Activated CD8-positive, alpha-beta memory T cell treated with anti-CD3 and anti-CD28 coated beads, Interleukin-2, amount 50 U/mL, for 48 hours (primary cell): Measurements from ENCODE around the gene MAP2K4.
"Not testable (repeated sequence)": the region's sequence is repeated elsewhere in the genome, so short reads cannot be mapped to it uniquely, and the experiment has no call there.

Experiments
- DNase-seq: peaks from one replicate; pipeline ENCODE4 v3.0.0-alpha.2; 2020

The MAP2K4 gene

DNA sequence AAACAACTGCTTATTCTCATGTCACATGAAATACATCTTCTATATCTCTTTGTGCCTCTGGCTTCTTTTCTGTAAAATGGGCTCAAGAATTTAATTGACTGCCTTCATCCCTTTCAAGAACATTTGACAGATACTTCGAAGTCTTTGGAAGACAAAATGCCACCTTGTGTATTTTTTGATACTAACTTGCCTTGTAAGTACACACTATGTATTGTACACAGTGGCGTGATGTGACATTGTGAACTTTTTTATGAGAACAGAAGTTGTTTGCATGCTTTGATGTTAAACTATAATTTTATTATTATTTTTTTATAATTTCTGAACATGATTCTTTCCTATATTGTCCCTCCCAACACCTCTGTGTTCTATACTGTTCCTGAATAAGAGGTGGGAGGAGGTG is 73.7 kb downstream of the MAP2K4 start:
- DNase-seq = no peak

DNA sequence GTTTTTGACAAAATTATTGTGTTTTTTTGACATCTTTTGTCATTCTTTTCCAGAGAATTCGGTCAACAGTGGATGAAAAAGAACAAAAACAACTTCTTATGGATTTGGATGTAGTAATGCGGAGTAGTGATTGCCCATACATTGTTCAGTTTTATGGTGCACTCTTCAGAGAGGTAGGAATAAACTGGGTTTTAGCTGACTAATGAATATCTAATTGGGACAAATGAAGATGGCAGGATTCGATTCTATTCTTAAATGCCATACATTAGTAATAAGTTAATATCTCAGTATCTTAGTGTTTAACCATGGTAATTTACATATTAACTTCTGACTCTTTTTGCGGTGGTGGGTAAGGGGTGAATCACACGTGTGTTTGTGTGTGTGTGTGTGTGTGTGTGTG is 74.8 kb downstream of the MAP2K4 start:
- no peak for DNase-seq

DNA sequence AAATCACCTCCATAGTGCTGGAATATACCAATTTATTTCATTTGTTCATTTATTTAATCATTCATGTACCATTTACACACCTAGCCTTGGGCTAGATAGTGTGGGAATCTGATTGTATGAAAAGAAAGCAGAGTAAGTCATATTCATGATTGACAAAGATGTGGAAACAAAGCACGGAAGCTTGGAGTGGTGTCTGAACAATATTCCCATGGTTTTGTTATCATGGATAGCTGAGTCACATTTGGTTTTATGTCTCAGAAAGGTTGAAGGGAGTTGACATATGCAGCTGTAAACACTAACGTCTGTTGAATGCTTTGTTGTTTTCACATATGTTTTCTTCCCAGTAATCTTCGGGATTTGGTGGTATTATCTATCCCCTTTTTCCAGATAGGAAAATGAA is 76.6 kb downstream of the MAP2K4 start:
- DNase-seq = no peak

DNA sequence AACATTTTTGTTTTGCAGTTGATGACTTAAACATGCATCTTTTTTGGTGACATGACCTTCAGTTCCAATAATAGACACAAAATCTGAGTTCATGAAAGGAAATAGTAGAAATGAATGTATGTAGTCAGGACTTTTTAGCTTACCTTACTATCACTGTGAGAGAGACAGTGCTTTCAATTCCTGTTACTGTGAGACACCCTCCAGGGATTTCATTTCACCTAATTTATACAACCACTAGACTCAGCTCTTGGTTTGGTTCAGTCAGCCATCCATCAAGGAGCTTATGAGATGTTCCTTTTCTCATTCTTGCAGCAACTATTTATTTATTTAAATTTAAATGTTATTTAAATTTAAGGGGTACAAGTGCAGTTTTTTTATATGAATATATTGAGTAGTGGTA is 77.9 kb downstream of the MAP2K4 start:
- DNase-seq = no peak

DNA sequence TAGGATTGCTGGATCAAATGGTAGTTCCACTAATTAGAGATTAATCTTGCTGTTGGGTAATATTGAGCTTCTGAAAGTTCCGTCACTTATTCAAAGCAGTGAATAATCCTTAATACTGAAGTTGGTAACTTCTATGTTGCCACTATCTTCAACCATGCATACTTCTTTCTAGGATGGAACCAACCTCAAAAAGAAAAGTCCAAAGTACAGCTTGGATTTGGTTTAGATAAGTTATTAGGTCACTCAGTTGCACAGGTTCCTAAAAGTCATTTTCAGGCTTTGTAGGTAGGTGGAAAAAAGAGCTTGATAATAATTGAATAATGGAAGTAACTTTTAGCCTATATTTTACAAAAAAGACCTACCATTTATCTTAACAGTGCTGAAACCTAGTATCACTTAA is 78.7 kb downstream of the MAP2K4 start:
- DNase-seq = no peak

DNA sequence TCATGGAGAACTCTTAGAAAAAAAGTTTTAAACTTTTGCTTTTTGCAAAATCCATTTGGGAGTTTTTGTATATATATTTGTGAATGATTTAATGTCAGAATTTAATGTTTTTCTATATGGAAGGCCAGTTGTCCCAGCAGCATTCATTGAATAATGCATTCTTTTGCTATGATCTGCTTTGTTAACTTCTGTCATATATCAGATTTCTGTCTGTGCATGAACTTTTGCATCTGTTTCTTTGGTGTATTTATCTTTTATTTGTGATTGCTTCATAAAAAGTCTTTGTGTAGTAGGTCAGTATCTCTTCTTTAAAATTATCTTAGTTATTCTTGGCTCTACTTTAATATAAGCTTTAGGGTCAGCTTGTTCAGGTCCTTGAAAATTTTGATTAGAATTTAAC is 84.2 kb downstream of the MAP2K4 start:
- no peak for DNase-seq

DNA sequence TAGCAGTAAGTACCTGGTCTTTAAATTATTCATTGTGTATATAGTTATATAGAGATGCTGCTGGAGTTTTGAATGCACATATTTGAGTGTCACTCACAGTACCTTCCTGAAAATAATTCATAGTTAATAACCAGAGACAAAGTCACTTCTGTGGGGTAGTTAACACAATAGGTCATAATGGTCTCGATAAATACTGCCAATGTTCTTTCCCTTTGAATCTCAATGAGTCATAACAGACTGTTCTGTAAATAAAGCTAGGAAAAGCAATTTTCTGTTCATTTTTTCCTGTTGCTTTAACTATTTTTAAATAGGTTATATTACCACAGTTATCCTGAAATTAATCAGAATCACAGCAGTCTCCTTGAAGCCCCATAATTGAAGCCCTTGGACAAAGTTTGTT is 87.2 kb downstream of the MAP2K4 start:
- no peak for DNase-seq

DNA sequence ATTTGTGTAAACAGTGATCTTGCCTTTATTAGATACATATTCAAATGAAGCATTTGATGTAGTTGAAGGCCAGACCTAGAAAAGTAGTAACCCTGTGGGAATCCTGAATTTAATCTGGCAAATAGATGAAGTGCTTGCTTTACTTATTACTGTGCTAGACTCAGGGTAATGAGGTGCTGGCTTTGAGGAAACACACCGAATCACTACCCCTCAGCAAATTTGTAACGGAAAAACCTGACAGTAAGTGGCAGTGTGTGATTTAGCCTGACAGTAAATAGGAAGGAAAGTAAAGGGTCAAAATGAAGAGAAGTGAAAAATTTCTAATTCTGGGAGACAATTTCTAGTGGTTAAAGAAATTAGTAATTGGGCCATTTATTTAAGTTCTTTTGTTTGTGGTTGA is 90.2 kb downstream of the MAP2K4 start:
- DNase-seq = no peak

DNA sequence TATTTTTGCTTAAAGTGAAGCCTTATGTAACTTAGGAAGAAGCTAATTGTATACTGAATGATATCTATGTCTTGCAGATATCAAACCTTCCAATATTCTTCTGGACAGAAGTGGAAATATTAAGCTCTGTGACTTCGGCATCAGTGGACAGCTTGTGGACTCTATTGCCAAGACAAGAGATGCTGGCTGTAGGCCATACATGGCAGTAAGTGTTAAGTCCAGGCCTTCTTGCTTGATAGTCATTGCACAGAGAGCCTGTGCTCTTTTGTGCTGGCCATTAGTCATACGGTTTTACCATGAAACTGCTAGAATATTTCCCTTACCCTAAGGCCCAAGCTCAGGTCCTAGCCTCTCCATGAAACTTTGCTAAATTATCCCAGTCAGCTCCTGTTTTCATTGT is 92.5 kb downstream of the MAP2K4 start:
- DNase-seq = no peak

DNA sequence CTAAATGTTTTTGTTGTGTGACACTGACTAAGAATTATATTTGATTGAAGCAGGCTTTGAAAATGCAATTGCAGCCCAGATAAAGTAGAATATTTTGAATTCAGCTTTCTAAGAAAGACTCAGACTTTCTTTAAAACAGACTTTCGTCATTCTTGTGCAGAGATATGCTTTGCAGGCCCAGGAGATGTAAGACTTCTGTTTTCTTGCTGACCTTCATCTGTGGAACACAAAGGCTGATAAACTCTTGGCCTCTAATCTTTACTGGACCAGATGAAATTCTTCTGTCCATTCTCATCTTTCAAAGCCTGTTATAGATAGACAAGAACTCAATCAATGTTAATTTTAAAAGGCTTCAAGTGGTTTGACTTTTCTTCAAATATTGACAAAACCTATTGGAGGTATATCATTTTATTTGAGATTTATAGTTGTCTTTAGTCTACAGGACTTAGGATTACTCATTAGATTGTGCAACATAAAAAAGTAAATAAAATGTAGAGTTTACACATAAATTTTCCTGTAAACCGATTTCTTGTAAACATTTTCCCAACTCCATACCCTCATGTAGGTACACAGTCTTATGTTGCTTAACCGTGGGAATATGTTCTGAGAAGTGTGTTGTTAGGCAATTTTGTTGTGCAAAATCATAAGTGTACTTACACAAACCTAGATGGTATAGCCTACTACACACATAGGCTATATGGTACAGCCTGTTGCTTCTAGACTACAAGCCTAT is 94.2 kb downstream of the MAP2K4 start:
- no peak for DNase-seq

DNA sequence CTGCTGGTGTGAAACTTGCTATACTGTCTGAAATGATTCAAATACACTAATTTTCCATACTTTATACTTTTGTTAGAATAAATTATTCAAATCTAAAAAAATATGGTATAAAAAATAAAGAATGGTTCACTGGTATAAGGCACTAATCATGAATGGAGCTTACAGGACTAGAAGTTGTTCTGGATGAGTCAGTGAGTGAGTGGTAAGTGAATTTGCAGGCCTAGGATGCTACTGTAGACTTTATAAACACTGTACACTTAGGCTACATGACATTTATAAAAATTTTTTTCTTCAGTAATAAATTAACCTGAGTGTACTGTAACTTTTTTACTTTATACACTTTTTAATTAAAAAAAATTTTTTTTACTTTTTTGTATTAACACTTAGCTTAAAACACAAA is 95.5 kb downstream of the MAP2K4 start:
- DNase-seq = no peak

DNA sequence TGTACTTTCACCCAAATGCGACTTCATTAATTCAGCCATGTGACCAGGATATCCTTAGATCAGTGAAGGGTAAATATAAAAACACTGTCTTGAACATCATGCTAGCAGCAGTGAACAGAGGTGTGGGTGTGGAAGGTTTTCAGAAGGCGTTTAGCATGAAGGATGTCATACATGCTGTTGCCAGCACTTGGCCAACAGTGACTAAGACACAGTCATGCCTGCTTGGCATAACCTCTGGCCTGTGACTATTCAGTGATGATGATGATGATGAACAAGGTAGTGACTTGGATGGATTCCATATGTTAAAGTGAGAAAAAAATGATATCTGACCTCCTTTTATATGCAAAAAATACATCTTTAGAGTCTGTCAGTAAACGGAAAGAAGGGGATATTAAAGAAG is 97.9 kb downstream of the MAP2K4 start:
- DNase-seq = no peak

DNA sequence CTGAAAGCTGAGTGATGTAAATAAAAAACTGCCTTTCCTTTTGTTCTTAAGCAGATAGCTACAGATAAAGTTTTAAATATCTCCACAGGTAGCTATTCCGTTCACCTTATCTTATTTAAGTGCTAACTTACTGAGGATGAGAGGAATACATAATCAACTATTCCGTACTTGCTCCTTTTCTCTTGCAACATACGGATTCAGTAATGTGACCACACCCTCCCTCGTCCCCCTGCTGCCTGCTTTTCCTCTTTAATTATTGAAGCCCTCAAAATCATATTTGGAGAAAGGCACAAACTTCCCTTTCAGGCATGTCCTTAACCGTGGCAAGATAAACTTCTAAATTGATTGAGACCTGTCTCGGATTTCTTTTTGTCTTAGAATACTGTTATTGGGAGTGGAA is 101.4 kb downstream of the MAP2K4 start:
- no peak for DNase-seq

DNA sequence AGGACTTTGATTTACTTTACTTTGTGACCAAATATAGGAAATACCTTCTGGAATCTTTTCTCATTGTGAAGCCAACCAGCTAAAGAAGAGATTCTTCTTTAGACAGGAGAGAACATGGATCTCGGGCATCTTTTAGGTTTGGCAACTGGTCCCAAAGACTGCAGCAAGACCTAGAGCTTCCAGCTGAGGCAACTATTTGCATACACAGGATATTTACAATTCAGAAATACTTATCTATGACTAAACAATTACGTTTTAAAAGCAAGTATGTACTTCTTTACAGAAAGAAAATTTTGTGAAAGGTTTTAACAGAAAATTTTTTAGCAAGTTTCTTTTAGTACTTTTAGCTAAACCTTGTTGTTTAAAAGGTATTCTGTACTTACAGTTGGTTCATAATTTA is 106.5 kb downstream of the MAP2K4 start:
- no peak for DNase-seq

DNA sequence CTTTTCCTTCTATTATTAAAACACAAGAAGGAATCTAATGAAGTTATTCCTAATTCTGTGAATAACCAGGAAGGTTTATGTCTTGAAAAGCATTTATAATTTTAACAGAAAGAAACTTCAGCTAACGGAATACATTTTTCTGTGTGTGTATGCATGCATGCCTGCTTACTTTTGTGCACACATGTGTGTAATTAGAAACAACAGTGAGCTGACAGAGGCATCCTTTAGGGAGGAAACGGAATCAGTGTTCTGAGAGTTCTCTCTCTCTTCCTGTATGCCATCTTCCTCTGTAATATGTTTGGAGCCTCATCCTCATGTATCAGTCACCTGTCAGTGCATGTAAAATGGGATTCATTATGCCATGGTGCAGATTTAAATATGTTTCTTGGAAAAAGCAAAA is 107.0 kb downstream of the MAP2K4 start:
- DNase-seq = no peak

DNA sequence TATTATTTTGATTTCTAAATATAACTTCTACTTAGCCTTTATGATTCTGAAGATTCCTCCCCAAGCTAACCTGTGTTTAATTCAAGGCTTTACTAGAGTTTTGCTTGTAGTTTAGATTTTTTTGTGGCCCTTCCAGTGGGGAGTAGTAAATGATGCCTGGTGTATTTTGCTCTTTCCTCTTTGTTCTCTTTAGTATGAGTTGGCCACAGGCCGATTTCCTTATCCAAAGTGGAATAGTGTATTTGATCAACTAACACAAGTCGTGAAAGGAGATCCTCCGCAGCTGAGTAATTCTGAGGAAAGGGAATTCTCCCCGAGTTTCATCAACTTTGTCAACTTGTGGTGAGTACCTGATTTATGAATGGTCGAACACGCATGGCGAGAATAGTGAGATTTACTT is 108.3 kb downstream of the MAP2K4 start:
- no peak for DNase-seq

DNA sequence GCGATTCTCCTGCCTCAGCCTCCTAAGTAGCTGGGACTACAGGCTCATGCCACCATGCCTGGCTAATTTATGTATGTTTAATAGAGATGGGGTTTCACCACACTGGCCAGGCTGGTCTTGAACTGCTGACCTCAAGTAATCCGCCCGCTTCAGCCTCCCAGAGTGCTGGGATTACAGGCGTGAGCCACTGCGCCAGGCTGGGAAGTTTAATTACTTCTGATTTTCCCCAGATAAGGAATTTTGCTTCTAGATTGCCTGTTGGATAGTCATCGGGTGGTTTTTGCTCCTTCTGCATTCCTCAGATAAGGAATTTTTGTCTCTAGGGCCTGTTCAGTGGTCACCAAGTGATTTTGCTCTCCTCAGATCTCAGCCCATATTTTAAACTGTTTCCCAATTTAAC is 112.5 kb downstream of the MAP2K4 start:
- DNase-seq = no peak

DNA sequence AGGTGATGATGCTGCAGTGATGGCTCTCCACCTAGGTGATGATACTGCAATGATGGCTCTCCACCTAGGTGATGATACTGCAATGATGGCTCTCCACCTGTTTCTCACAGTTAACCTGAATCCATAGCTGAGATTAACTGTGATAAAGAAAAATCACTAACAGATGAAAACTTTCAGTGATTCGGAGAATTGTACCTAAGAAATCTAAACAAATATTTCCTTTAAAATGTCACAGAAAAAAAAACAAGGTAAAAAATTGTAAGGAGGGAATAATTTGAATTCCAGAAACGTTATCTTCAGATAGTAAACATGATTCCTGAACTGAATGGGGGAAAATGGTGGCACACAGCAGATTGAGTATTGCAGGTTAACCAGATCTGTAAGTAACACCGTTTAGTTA is 113.4 kb downstream of the MAP2K4 start:
- DNase-seq = no peak

DNA sequence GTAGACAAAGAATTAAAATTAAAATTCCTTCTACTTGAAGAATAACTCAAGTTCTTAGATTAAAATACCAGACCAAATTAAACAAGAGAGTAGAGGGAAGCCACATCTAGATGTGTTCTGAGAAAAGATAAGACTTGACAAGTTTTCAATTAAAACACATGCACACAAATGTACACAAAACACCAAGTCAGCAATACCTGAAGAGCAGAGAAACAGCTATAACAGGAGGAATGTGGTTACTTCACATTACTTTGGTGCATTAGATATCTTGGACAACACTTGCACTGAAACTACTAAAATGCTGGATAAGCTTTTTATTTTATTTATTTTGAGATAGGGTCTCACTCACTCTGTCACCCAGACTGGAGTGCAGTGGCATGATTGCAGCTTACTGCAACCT is 113.9 kb downstream of the MAP2K4 start:
- DNase-seq = no peak

DNA sequence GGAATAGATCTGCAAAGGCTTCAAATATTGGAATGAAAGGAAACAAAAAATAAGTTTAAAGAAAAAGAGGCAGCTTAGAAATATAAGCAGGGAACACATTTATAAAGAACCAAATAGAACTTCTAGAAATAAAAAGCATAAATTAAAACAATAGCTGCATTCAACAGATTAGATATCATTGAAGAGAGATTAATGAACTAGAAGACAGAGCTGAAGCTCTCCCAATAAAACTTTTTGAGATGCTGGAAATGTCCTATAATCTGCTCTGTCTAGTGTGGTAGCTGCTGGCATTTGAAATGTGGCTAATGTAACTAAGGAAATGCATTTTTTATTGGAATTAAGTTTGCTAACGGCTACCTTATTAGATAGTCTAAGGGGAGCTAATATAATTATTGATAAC is 115.6 kb downstream of the MAP2K4 start:
- DNase-seq = no peak

DNA sequence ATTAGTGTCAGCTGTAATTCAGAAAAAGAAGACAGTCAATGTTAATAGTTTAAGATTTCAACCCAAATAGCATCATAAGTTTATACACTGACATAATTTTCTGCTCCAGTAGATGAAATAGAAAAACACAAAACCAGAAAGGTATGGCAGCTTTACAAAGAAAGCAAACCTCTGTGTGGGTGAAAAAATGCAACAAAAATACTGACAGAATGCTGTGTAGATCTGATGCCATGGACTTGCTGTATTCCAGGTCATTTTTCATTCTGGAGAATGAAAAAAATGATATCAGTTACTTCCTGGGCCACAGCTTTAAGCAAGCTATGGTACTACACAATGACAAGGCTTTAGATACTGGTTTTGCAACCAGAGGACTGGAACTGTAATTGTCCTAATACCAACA is 116.0 kb downstream of the MAP2K4 start:
- no peak for DNase-seq

DNA sequence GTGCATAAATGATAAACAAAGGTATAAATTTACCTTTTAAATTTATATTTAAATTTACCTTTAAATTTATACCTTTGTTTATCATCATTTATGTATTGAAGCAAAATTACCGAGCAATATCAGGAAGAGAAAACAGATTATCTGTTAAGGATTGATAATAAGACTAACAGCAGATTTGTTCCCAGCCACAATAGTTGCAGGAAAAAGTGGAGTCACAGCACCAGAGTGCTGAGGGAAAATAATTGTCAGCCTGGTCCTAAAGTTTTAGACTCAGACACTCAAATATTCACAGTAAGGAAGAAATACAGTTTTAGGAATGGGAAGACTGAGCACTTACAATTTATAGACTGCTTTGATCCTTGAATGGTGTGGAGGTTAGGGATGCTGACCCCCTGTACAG is 117.2 kb downstream of the MAP2K4 start:
- no peak for DNase-seq

DNA sequence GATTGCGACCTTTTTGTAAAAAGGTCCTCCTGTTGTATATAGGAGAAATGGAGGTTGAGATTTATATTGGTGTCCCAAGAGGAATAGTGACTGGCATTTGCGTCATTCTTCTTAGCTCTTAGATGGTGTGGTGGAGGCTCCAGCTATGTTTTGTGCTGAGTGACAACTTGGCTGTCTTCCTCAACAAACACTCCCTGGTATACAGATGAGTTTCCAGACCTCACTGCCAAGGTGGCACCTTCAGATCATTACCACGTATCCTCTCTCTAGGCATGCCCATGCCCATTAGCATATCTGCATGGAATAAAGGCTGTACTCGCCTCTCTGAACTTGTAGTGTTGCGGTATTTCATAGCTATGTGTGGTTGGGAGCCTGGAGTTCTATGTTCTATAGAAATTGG is 120.0 kb downstream of the MAP2K4 start:
- no peak for DNase-seq

DNA sequence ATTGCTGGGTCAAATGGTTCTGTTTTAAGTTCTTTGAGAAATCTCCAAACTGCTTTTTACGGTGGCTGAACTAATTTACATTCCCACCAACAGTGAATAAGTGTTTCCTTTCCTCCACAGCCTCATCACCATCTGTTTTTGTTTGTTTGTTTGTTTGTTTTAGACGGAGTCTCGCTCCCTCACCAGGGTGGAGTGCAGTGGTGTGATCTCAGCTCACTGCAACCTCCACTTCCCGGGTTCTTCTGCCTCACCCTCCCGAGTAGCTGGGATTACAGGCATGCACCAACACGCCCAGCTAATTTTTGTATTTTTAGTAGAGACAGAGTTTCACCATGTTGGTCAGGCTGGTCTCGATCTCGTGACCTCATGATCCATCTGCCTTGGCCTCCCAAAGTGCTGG is 141.5 kb downstream of the MAP2K4 start:
- DNase-seq = not testable (repeated sequence)

DNA sequence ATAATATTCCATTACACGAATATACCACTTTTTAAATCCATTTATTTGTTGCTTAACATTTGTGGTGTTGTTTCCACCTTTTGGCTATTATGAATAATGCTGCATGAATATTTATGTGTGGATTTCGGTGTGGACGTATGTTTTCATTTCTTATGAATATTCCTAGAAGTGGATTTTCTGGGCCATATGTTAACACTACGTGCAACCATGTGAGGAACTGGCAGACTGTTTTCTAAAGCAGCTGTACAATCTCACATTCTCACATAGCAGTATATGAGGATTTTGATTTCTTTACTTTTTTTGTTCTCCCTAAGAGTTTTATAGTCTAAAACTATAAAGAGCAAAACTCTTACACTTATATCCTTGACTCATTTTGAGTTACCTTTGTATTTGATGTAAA is 143.4 kb downstream of the MAP2K4 start:
- no peak for DNase-seq
